Esophagus squamous epithelium (tissue), 4 donors: ENCODE data around the gene EPN2.

Source experiments
- CTCF ChIP-seq, 6 experiments: fragments of 450-650 bp in 4 of 6; fragments of 200-600 bp in 2 of 6; sonication (generic) in 2 of 6; IDR thresholded peaks; one replicate each; pipeline ENCODE4 v1.5.1; 2016 to 2019; ENCODE audit warnings: antibody characterized with exemption in 6 of 6, mild to moderate bottlenecking in 4 of 6, moderate library complexity in 4 of 6
- POLR2A ChIP-seq, 4 donors: fragments of 450-650 bp; IDR thresholded peaks; one replicate each; pipeline ENCODE4 v1.6.1; 2017; ENCODE audit warnings: antibody characterized with exemption in 4 of 4, mild to moderate bottlenecking in 4 of 4, moderate library complexity in 3 of 4

GRCh38 chr17:19278729-19279128 lies 41.6 kb downstream of the EPN2 start:
- TF ChIP-seq POLR2A (IDR thresholded peaks at IDR 0.05) (no peak), CTCF (IDR thresholded peaks at IDR 0.05) (no peak)
